DOHH2 (cell line): ENCODE data around the gene ATP9B.

Experiments used
- H3F3A ChIP-seq: fragments of 200-600 bp; sonication (generic), shearing (Covaris generic); 2 replicates; pipeline ENCODE4 v1.6.0; 2016; ENCODE audit warnings: antibody characterized with exemption, mild to moderate bottlenecking; ENCODE audit not compliant: control insufficient read depth, insufficient read depth
- H3K27ac ChIP-seq: fragments of 200-600 bp; sonication (generic); 2 replicates; pipeline ENCODE4 v1.5.1; 2014; ENCODE audit warnings: low read depth, mild to moderate bottlenecking, low read length, moderate library complexity
- H3K27me3 ChIP-seq: fragments of 200-600 bp; sonication (generic); 2 replicates; pipeline ENCODE4 v1.6.1; 2014; ENCODE audit warnings: mild to moderate bottlenecking, low read length, mixed read lengths; ENCODE audit not compliant: control insufficient read depth
- H3K36me3 ChIP-seq: fragments of 200-600 bp; sonication (generic); 2 replicates; pipeline ENCODE4 v1.6.1; 2014; ENCODE audit warnings: mild to moderate bottlenecking, low read length, moderate library complexity, mixed read lengths; ENCODE audit not compliant: control insufficient read depth
- H3K4me1 ChIP-seq: fragments of 200-600 bp; sonication (generic); 2 replicates; pipeline ENCODE4 v1.6.1; 2014; ENCODE audit warnings: mild to moderate bottlenecking, low read length, mixed read lengths; ENCODE audit not compliant: control insufficient read depth
- H3K4me2 ChIP-seq: fragments of 200-600 bp; sonication (generic); 2 replicates; pipeline ENCODE4 v1.6.0; 2014; ENCODE audit warnings: mild to moderate bottlenecking, low read length, moderate library complexity
- H3K4me3 ChIP-seq: fragments of 200-600 bp; sonication (generic); 2 replicates; pipeline ENCODE4 v1.5.1; 2014; ENCODE audit warnings: mild to moderate bottlenecking, low read length, mixed read lengths
- H3K79me2 ChIP-seq: fragments of 200-600 bp; sonication (generic); 2 replicates; pipeline ENCODE4 v1.6.1; 2014; ENCODE audit warnings: mild to moderate bottlenecking, low read length, mixed read lengths; ENCODE audit not compliant: control insufficient read depth
- H3K9me2 ChIP-seq: fragments of 200-600 bp; sonication (generic); replicated peaks from 2 replicates; pipeline ENCODE4 v1.6.1; 2014; ENCODE audit warnings: mild to moderate bottlenecking, low read length, mixed read lengths; ENCODE audit not compliant: control insufficient read depth
- H3K9me3 ChIP-seq: fragments of 200-600 bp; sonication (generic); 2 replicates; pipeline ENCODE4 v1.6.1; 2014; ENCODE audit warnings: antibody characterized with exemption, low read length, mixed read lengths; ENCODE audit not compliant: control insufficient read depth, insufficient read depth
- H4K20me1 ChIP-seq: fragments of 200-600 bp; sonication (generic); 2 replicates; pipeline ENCODE4 v1.6.0; 2014; ENCODE audit warnings: low read depth, mild to moderate bottlenecking, antibody characterized with exemption, low read length, moderate library complexity; ENCODE audit not compliant: control insufficient read depth, insufficient read depth
- EZH2phosphoT487 ChIP-seq: fragments of 200-600 bp; sonication (generic); IDR thresholded peaks from 2 replicates; pipeline ENCODE4 v1.6.1; 2017; ENCODE audit warnings: borderline replicate concordance, mild to moderate bottlenecking, antibody characterized with exemption, low read length, moderate library complexity, mixed read lengths
- TF ChIP-seq, protein P1 (sequence below): fragments of 200-600 bp; sonication (generic); IDR thresholded peaks from one replicate; pipeline ENCODE4 v1.5.1; 2014; ENCODE audit warnings: antibody characterized with exemption, mild to moderate bottlenecking, low read depth, low read length; ENCODE audit not compliant: poor library complexity, severe bottlenecking

ATP9B gene

DNA sequence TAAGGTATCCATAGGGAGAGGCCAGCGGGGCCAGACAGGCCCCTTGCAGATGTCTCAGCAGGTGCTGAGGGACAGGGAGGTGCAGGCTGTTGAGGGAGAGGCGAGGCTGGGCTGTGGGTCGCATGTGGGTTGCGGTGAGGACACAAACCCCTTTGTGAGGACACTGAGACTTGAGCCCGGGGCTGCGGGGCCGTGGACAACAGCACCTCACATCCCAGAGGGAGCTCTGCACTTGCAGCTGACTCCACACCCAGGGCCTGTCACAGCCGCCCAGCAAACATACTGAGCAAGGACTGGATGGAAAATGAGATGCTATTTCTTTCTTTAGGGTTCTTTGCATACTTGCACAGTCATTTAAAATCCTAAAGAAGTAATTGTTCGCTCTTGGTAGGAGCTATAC, 231.2 kb downstream of the ATP9B start:
- Histone ChIP-seq H3K4me2 (no peak overlapping the region), H3F3A (no peaks in the 10 kb centered on the region), H4K20me1 (no peaks in the 10 kb centered on the region), H3K79me2 (no peaks in the 10 kb centered on the region), H3K9me2 (no peaks in the 10 kb centered on the region), H3K9me3 (no peaks in the 10 kb centered on the region), H3K36me3 (no peaks in the 10 kb centered on the region), H3K27ac (no peak overlapping the region), H3K4me1 (no peaks in the 10 kb centered on the region), H3K27me3 (no peaks in the 10 kb centered on the region), H3K4me3 (no peak overlapping the region)
- no peak for TF ChIP-seq EZH2phosphoT487
- TF ChIP-seq, protein P1, sequence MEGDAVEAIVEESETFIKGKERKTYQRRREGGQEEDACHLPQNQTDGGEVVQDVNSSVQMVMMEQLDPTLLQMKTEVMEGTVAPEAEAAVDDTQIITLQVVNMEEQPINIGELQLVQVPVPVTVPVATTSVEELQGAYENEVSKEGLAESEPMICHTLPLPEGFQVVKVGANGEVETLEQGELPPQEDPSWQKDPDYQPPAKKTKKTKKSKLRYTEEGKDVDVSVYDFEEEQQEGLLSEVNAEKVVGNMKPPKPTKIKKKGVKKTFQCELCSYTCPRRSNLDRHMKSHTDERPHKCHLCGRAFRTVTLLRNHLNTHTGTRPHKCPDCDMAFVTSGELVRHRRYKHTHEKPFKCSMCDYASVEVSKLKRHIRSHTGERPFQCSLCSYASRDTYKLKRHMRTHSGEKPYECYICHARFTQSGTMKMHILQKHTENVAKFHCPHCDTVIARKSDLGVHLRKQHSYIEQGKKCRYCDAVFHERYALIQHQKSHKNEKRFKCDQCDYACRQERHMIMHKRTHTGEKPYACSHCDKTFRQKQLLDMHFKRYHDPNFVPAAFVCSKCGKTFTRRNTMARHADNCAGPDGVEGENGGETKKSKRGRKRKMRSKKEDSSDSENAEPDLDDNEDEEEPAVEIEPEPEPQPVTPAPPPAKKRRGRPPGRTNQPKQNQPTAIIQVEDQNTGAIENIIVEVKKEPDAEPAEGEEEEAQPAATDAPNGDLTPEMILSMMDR, result no peak

GRCh38 chr18:79302120-79302519, 232.9 kb downstream of the ATP9B start:
- no peaks in the 10 kb centered on the region for H4K20me1 ChIP-seq
- no peaks in the 10 kb centered on the region for H3K36me3 ChIP-seq
- H3K4me2 ChIP-seq, result no peak overlapping the region
- no peak overlapping the region for H3K4me3 ChIP-seq
- no peak for TF ChIP-seq EZH2phosphoT487
- TF ChIP-seq, protein P1, result no peak
- H3K9me2 ChIP-seq, result no peaks in the 10 kb centered on the region
- H3F3A ChIP-seq, result no peaks in the 10 kb centered on the region
- H3K27ac ChIP-seq, result no peak overlapping the region
- no peaks in the 10 kb centered on the region for H3K4me1 ChIP-seq
- no peaks in the 10 kb centered on the region for H3K27me3 ChIP-seq
- no peaks in the 10 kb centered on the region for H3K9me3 ChIP-seq
- H3K79me2 ChIP-seq, result no peaks in the 10 kb centered on the region

- Histone ChIP-seq H3K9me2 (no peaks in the 10 kb centered on the region), H3K27me3 (no peaks in the 10 kb centered on the region), H3K27ac (no peak overlapping the region), H3F3A (no peaks in the 10 kb centered on the region), H3K9me3 (no peaks in the 10 kb centered on the region), H4K20me1 (no peaks in the 10 kb centered on the region), H3K4me2 (no peak overlapping the region), H3K79me2 (no peaks in the 10 kb centered on the region), H3K4me1 (no peaks in the 10 kb centered on the region), H3K36me3 (peaks cover 3% of the 10 kb centered on the region; the same call in 1 of the 2 replicates), H3K4me3 (no peak overlapping the region)
- TF ChIP-seq EZH2phosphoT487, result no peak
- TF ChIP-seq, protein P1, result no peak
These were observed 236.7 kb downstream of the ATP9B start for GRCh38 chr18:79305911-79306310.
